Endothelial cell of umbilical vein (primary cell): ENCODE results near the gene ADSL. TPM values are rescaled to one million over a fixed set of nuclear protein-coding genes. Genes with fewer than 3 reads are reported as not detected.

Experiments
- BruUV-seq: library from RNA; stranded (reverse); fragments of 400-500 nt; replicated peaks from 2 replicates; lab custom pipeline; 2021; lab: Mats Ljungman, UMichigan
- CTCF ChIA-PET: fragments of 300-600, 350-600 bp; sonication (Branson Sonifier 250); formaldehyde crosslinking; loops from one replicate; lab custom pipeline; 2021; ENCODE audit warnings: antibody characterized with exemption, inconsistent platforms; lab: Charles Lee
- POLR2A ChIA-PET: fragments of 300-600, 350-600 bp; sonication (Branson Sonifier 250); formaldehyde crosslinking; loops from one replicate; lab custom pipeline; 2021; ENCODE audit warnings: antibody characterized with exemption, inconsistent platforms; lab: Charles Lee
- DNase-seq: peaks from one replicate; pipeline ENCODE4 v3.0.0-alpha.2; 2011; ENCODE audit warnings: low read depth, low spot score
- FAIRE-seq: peaks from 2 replicates; lab custom pipeline; 2011; peaks lifted over from hg19 to GRCh38; lab: Jason Lieb, UNC
- H2AFZ ChIP-seq: 2 replicates; pipeline ENCODE4 v1.6.0; 2012; ENCODE audit warnings: low read depth, low read length, control low read depth, inconsistent platforms
- H3K27ac ChIP-seq: 2 replicates; pipeline ENCODE4 v1.5.1; 2011; ENCODE audit warnings: low read depth, mild to moderate bottlenecking, control low read depth, low read length, moderate library complexity; ENCODE audit not compliant: insufficient read depth
- H3K27me3 ChIP-seq, 2 experiments: 2 replicates each; pipeline versions ENCODE4 v1.6.0 to v1.6.1; 2011; ENCODE audit warnings: low read length in 2 of 2, mixed read lengths in 1 of 2; ENCODE audit not compliant: control insufficient read depth in 2 of 2, insufficient read depth in 2 of 2
- H3K36me3 ChIP-seq, 2 experiments: 2 replicates in 1 of 2; 3 replicates in 1 of 2; pipeline ENCODE4 v1.5.1; 2011; ENCODE audit warnings: low read length in 2 of 2, mild to moderate bottlenecking in 1 of 2, moderate library complexity in 1 of 2; ENCODE audit not compliant: control insufficient read depth in 2 of 2, insufficient read depth in 2 of 2; ENCODE audit errors: extremely low read depth in 1 of 2
- H3K4me1 ChIP-seq: 3 replicates; pipeline ENCODE4 v1.5.1; 2011; ENCODE audit warnings: mild to moderate bottlenecking, low read length; ENCODE audit not compliant: control insufficient read depth, insufficient read depth; ENCODE audit errors: extremely low read depth
- H3K4me2 ChIP-seq: 2 replicates; pipeline ENCODE4 v1.6.1; 2011; ENCODE audit warnings: low read length, control low read depth, mixed read lengths; ENCODE audit not compliant: insufficient read depth
- H3K4me3 ChIP-seq, 3 experiments: fragments of 200-600 bp in 1 of 3; sonication (generic), shearing (Covaris generic) in 1 of 3; replicated peaks in 1 of 3; 2 replicates each; pipeline ENCODE4 v1.5.1; 2011 to 2016; ENCODE audit warnings: control low read depth in 3 of 3, low read length in 3 of 3, mild to moderate bottlenecking in 2 of 3, inconsistent platforms in 1 of 3, low read depth in 1 of 3, moderate library complexity in 1 of 3; ENCODE audit not compliant: insufficient read depth in 1 of 3
- H3K79me2 ChIP-seq: 2 replicates; pipeline ENCODE4 v1.6.0; 2012; ENCODE audit warnings: low read length, inconsistent platforms; ENCODE audit not compliant: control insufficient read depth, insufficient read depth
- H3K9ac ChIP-seq: replicated peaks from 2 replicates; pipeline ENCODE3; 2011; ENCODE audit warnings: low read length, control low read depth; ENCODE audit not compliant: insufficient read depth; ENCODE audit errors: extremely low read depth
- H3K9me1 ChIP-seq: replicated peaks from 3 replicates; pipeline ENCODE4 v1.6.0; 2011; ENCODE audit warnings: mild to moderate bottlenecking, low read length; ENCODE audit not compliant: control insufficient read depth, insufficient read depth; ENCODE audit errors: extremely low read depth
- H3K9me3 ChIP-seq: replicated peaks from 2 replicates; pipeline ENCODE4 v1.5.1; 2012; ENCODE audit warnings: low read length, inconsistent platforms; ENCODE audit not compliant: control insufficient read depth, insufficient read depth
- H4K20me1 ChIP-seq: replicated peaks from 2 replicates; pipeline ENCODE3; 2011; ENCODE audit warnings: mild to moderate bottlenecking, low read length; ENCODE audit not compliant: control insufficient read depth, insufficient read depth; ENCODE audit errors: extremely low read depth
- EZH2 ChIP-seq: IDR thresholded peaks from 2 replicates; pipeline ENCODE4 v1.6.1; 2012; ENCODE audit warnings: borderline replicate concordance, low read depth, mild to moderate bottlenecking, moderate library complexity, low read length, inconsistent platforms; ENCODE audit not compliant: severe bottlenecking
- FOS ChIP-seq: IDR thresholded peaks from 2 replicates; pipeline ENCODE4 v1.6.1; 2011; ENCODE audit warnings: mild to moderate bottlenecking, low read length, moderate library complexity, borderline replicate concordance; ENCODE audit not compliant: insufficient read depth
- GATA2 ChIP-seq: IDR thresholded peaks from 2 replicates; pipeline ENCODE4 v1.7.0; 2011; ENCODE audit warnings: low read depth, mild to moderate bottlenecking, moderate library complexity, mixed read lengths, low read length; ENCODE audit not compliant: insufficient read length, insufficient read depth
- JUN ChIP-seq: IDR thresholded peaks from 2 replicates; pipeline ENCODE4 v1.6.1; 2011; ENCODE audit warnings: borderline replicate concordance, low read depth; ENCODE audit not compliant: insufficient read length, insufficient read depth
- MYC ChIP-seq: IDR thresholded peaks from one replicate; pipeline ENCODE4 v1.6.1; 2011; ENCODE audit warnings: mild to moderate bottlenecking, low read depth, low read length
- POLR2A ChIP-seq: IDR thresholded peaks from 2 replicates; pipeline ENCODE4 v1.6.1; 2012; ENCODE audit warnings: low read depth, mild to moderate bottlenecking, control low read depth, low read length
- POLR2AphosphoS5 ChIP-seq: IDR thresholded peaks from 2 replicates; pipeline ENCODE4 v1.6.1; 2012; ENCODE audit warnings: low read depth, mild to moderate bottlenecking, control low read depth, low read length, moderate library complexity; ENCODE audit not compliant: insufficient read depth
- dilution Hi-C: fragments of 300-500 bp; cut with MboI; formaldehyde crosslinking; loops from one replicate; pipeline ENCODE4 v1.15.0; 2019; ENCODE audit warnings: low sequenced_read_pairs; ENCODE audit not compliant: extremely low pct_ligation_motif_present
- intact Hi-C: fragments of 100-400 bp; cut with micrococcal nuclease; formaldehyde crosslinking; loops from one replicate; pipeline ENCODE4 v1.10.0; 2022
- polyA plus RNA-seq, 4 experiments: library from polyadenylated mRNA; depleted of rRNA in 3 of 4; stranded (reverse) in 3 of 4; unstranded in 1 of 4; fragments of >200 nt; gene quantifications; 2 replicates each; pipeline versions ENCODE4 v1.2.1 to v1.2.3, GENCODE V29; 2011 to 2012; ENCODE audit warnings: missing spikeins in 1 of 4
- total RNA-seq: library from RNA; stranded (reverse); gene quantifications from 2 replicates; pipeline ENCODE4 v1.2.3, GENCODE V29; 2021
- TF ChIP-seq, protein P1 (sequence below), 2 donors: IDR thresholded peaks; 1 replicate in 1 of 2; 2 replicates in 1 of 2; pipeline ENCODE4 v1.5.1; 2011; ENCODE audit warnings: low read length in 2 of 2, mild to moderate bottlenecking in 2 of 2, moderate library complexity in 2 of 2, control low read depth in 1 of 2, inconsistent platforms in 1 of 2, low read depth in 1 of 2; ENCODE audit not compliant: insufficient read depth in 1 of 2; ENCODE audit errors: extremely low read depth in 1 of 2
- TF ChIP-seq, protein P2 (sequence below): IDR thresholded peaks from 2 replicates; pipeline ENCODE4 v1.6.1; 2011; ENCODE audit not compliant: insufficient read depth, insufficient read length

Gene ADSL
- total and polyA plus RNA-seq, 2 donors (not counting 3 experiments of a cell fraction or from before 2014, with no cell fraction given), result 103 to 141 TPM

DNA sequence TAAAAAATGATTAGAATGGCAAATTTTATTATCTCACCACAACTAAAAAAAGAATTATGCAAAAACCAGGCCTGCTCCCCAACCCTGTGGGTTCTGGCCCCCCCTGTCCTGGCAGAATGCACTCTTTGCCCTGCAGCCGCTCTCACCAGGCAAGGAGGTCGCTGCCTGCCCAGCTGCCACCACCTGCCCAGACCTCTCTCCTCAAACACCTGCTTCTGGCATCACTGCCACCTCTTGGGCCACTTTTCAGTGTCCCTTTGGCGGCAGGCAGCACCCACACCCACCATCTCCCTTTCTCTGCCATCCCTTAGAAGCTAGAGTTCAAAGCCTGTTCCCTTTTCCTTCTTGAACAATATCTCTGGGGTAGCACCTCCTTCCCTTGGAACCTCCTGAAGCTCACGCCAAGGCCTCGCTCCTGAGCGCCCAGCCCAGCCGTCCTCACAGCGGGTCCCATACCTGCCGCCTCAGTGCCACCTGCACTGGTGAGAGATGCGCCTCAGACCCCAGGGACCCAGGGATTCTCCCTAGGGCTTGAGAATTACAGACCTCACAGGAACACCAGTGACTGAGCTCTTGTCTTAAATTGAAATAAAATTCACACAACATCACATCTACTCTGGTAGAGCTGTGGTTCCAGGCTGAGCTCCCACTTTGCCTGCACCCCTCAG, 68.7 kb downstream of the ADSL start:
- no peaks in the 10 kb centered on the region for H3K27me3 ChIP-seq
- no peaks in the 10 kb centered on the region for H3K4me1 ChIP-seq
- H3K27ac ChIP-seq, result no peak overlapping the region
- no peaks in the 10 kb centered on the region for H4K20me1 ChIP-seq
- H3K79me2 ChIP-seq, result no peaks in the 10 kb centered on the region
- no peak overlapping the region for H2AFZ ChIP-seq
- H3K4me2 ChIP-seq, result no peak overlapping the region
- peaks cover 2 to 37% of the 10 kb centered on the region in 2 experiments for H3K36me3 ChIP-seq
- no peaks in the 10 kb centered on the region for H3K9me1 ChIP-seq
- no peak overlapping the region for H3K9ac ChIP-seq
- DNase-seq, result no peak
- FAIRE-seq, result no peak
- ChIA-PET CTCF (interaction anchor here (0.8 to 1.5 kb wide), 5 partner anchors 15 to 484 kb away, joined by 3 to 9 read pairs (median 4); no protein-coding TSS in a partner anchor), POLR2A (no interaction called here)
- no TSS peak for BruUV-seq
- no peak for TF ChIP-seq POLR2AphosphoS5
- TF ChIP-seq JUN, result no peak
- TF ChIP-seq EZH2, result no peak
- TF ChIP-seq GATA2, result no peak
- no peak for TF ChIP-seq POLR2A
- TF ChIP-seq FOS, result no peak
- TF ChIP-seq, protein P1, sequence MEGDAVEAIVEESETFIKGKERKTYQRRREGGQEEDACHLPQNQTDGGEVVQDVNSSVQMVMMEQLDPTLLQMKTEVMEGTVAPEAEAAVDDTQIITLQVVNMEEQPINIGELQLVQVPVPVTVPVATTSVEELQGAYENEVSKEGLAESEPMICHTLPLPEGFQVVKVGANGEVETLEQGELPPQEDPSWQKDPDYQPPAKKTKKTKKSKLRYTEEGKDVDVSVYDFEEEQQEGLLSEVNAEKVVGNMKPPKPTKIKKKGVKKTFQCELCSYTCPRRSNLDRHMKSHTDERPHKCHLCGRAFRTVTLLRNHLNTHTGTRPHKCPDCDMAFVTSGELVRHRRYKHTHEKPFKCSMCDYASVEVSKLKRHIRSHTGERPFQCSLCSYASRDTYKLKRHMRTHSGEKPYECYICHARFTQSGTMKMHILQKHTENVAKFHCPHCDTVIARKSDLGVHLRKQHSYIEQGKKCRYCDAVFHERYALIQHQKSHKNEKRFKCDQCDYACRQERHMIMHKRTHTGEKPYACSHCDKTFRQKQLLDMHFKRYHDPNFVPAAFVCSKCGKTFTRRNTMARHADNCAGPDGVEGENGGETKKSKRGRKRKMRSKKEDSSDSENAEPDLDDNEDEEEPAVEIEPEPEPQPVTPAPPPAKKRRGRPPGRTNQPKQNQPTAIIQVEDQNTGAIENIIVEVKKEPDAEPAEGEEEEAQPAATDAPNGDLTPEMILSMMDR (IDR thresholded peaks at IDR 0.05; ENCODE audit: extremely low read depth in 1 of 2, insufficient read depth in 1 of 2, low read depth in 1 of 2, low read length in 2 of 2), result no peak
- TF ChIP-seq, protein P2, sequence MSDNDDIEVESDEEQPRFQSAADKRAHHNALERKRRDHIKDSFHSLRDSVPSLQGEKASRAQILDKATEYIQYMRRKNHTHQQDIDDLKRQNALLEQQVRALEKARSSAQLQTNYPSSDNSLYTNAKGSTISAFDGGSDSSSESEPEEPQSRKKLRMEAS, result no peak
- no peak for TF ChIP-seq MYC
- dilution Hi-C loops, result no loop called here
- intact Hi-C loops, result no loop called here
- H3K4me3 ChIP-seq, result no peak overlapping the region
- no peaks in the 10 kb centered on the region for H3K9me3 ChIP-seq
